ENCODE data around the gene PLA1A.

DNA sequence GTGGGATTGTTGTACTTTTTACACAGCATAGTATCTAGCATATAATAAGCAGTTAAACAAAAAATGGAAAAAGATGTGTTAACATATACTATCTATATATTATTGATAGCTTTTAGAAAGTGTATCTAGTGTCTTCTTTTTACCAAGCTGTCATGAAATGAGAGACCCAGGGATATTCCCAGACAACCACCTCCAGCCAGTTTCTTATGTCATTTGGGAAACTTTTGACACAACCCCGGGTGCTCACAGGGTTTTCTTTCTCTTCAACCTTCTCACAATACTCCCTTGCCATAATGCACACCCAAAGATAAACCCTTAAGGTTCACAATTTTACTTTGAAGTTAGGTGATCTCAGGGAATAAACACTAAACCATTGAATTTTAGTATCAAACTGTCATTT is 4.8 kb upstream of the PLA1A start:
- TF ChIP-seq POLR2A (IDR thresholded peaks at IDR 0.05): no peak
- TF ChIP-seq, protein P1, sequence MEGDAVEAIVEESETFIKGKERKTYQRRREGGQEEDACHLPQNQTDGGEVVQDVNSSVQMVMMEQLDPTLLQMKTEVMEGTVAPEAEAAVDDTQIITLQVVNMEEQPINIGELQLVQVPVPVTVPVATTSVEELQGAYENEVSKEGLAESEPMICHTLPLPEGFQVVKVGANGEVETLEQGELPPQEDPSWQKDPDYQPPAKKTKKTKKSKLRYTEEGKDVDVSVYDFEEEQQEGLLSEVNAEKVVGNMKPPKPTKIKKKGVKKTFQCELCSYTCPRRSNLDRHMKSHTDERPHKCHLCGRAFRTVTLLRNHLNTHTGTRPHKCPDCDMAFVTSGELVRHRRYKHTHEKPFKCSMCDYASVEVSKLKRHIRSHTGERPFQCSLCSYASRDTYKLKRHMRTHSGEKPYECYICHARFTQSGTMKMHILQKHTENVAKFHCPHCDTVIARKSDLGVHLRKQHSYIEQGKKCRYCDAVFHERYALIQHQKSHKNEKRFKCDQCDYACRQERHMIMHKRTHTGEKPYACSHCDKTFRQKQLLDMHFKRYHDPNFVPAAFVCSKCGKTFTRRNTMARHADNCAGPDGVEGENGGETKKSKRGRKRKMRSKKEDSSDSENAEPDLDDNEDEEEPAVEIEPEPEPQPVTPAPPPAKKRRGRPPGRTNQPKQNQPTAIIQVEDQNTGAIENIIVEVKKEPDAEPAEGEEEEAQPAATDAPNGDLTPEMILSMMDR (IDR thresholded peaks at IDR 0.05): no peak
